Cortex of kidney (tissue), 1 donor: ENCODE results near the gene CASP6.
"Not testable (repeated sequence)": the region's sequence is repeated elsewhere in the genome, so short reads cannot be mapped to it uniquely, and the experiment has no call there.

Experiments used
- DNase-seq: peaks from one replicate; lab custom pipeline; 2025; lab: John Stamatoyannopoulos, UW

CASP6 gene

GRCh38 chr4:109719604-109720003 lies 16.4 kb upstream of the CASP6 start:
- DNase-seq, result no peak

GRCh38 chr4:109718759-109719158 lies 15.5 kb upstream of the CASP6 start:
- no peak for DNase-seq

GRCh38 chr4:109713500-109713899 lies 10.3 kb upstream of the CASP6 start:
- no peak for DNase-seq

- no peak for DNase-seq
Measured at GRCh38 chr4:109708990-109709389, 5.7 kb upstream of the CASP6 start.

- no peak for DNase-seq
Measured at GRCh38 chr4:109708435-109708834, 5.2 kb upstream of the CASP6 start.

DNA sequence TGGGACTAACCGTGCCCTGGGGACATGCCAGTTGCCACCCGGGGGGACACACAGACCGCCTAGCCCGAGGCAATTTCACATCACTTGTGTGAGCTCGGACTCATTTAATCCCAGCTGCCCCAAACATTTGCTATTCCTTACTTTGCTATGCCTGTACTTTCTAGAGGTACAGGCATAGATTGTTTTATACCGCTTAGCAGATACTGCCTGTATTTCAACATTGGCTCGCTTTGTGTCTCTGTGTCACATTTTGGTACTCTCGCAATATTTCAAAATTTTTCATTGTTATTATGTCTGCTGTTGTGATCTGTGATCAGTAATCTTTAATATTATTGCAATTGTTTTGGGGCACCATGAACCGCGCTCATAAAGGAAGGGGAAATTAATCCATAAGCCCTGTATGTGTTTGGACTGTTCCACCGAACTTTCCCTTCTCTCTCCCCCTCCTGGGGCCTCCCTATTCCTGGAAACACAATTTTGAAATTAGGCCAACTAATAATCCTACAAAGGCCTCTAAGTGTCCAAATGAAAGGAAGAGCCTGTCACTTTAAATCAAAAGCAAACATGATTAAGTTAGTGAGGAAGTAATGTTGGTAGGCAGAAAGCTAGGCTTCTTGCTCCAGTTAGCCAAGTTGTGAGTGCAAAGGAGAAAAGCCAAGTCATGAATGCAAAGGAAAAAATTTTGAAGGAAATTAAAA lies 568 bp upstream of the CASP6 start:
- no peak for DNase-seq

GRCh38 chr4:109701566-109702410 lies 1.5 kb downstream of the CASP6 start:
- DNase-seq, result no peak

DNA sequence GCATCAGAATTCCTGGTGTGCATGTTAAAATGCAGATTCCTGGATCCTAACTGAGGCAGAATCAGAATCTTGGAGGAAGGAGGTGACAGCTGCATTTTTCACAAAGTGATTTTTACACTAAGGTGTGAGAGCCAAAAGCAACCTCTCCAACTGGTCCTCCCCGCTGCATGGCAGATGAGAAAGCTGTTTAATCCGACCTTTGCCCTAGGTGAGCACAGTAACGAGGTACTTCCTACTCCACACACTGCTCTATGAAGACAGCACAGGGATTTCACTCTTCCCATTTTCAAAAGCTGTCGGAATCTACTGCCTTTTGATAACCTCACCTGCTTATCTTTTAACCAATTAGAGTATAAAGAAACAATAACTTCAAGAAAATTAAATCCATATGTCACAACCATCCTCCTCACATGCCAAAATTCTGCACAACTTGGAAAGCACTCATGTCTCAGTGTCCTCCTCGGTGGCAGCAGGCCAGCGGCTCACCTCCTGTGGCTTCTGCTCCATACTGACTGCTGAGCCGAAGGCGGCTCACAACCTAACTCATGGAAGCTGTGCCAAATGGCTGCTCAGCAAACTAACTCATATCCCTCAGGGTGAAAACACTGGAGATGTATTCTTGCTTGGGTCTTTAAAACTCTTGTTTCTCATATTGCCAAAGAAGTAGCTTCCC lies 3.6 kb downstream of the CASP6 start:
- no peak for DNase-seq

DNA sequence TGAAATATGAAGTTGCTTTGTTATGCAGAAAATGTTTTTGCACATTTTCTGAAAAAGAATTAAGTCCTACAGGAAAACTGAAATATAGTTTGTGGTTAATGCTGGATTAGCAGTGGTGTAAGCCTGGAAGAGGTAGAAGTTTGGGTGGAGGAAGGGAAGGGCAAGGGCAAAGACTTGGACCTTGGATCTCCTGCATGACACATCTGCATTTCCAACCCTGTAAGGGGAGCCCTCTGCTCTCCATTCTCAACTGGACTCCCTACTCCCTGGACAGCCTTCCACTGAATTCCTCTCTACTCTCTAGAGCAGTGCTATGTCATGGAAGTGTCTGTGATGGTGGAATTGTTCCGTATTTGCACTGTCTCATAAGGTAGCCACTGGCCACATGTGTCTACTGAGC lies 4.6 kb downstream of the CASP6 start:
- DNase-seq, result no peak

- no peak for DNase-seq
Measured at GRCh38 chr4:109691411-109691920, 11.8 kb downstream of the CASP6 start.

DNA sequence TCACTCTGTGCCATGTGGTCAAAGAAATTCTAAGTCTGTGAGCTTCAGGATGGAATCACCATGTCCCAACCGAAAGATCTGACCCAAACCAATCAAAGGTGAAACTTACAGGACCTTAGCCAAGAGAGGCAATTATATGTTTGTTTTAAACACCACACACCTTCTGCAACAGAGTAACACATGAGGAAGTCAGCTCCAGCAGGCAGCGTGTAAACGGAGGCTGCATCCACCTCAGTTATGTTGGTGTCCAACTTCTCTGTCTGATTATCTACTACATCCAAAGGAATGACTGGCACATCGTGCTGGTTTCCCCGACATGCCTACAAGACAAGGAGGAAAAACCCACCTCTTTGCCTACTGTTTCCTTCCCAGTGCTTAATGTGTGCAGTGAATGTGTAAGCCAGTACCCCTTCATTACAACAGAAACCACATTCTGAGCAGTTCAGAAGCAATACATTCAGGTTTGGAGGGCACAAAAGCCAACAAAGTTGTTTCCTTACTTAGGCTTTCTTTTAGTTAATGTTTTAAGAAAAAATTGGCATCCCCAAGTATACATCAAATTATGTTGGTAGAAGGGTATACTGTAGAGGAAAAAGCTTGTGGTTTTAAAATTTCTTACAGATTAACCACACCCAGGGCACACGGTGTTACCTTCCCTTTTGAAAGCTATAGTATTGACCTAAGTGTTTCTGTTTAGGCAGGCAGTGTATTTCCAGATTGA lies 12.4 kb downstream of the CASP6 start:
- DNase-seq, result no peak

DNA sequence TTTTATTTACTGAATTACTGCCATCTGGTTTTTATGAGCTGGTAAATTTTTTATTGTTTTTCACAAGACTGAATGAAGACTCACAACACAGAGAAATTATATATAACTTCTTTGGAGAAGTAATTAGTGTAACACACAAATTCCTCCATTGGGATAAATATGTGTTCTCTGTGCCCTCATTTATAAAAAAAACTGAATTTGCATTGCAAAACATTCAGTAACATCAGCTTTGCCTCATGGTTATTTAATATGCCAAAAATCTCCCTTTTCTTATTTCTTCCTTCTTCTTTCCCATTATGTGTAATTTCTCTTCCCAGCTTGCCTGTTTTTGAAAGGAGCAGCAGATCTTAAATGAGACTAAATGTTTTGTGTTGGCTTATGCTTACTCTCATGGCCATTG lies 18.5 kb downstream of the CASP6 start:
- no peak for DNase-seq

DNA sequence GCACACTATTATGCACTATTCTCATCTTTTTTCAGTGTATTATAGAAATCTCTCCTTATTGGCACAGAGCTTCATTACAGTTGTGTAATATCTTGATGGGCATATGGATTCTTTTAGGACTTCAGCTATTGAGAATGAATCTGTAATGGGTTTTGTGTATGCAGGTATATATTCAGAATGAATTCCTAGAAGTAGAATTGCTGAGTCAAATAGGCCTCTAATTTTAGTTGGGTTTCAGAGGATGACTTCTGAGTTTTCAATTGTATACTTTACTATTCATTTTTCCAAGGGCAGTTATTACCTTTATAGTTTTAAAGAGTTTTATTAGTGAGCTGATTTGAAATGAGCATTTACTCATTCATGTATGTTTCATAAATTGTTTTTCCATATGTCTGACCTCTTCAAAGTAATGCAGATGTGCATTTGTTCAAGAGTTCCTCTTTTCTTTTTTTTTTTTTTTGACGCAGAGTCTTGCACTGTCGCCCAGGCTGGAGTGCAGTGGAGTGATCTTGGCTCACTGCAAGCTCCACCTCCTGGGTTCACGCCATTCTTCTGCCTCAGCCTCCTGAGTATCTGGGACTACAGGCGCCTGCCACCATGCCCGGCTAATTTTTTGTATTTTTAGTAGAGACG lies 19.5 kb downstream of the CASP6 start:
- no peak for DNase-seq

GRCh38 chr4:109682875-109683274 lies 20.4 kb downstream of the CASP6 start:
- no peak for DNase-seq

- DNase-seq, result not testable (repeated sequence)
Measured at GRCh38 chr4:109678925-109679324, 24.3 kb downstream of the CASP6 start.

DNA sequence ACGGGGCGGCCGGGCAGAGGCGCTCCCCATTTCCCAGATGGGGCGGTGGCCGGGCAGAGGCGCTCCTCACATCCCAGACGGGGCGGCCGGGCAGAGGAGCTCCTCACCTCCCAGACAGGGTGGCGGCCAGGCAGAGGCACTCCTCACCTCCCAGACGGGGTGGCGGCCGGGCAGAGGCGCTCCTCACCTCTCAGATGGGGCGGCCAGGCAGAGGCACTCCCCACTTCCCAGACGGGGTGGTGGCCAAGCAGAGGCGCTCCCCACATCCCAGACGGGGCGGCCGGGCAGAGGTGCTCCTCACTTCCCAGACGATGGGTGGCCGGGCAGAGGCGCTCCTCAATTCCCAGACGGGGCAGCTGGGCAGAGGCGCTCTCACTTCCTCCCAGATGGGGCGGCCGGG lies 24.8 kb downstream of the CASP6 start:
- DNase-seq, result not testable (repeated sequence)

DNA sequence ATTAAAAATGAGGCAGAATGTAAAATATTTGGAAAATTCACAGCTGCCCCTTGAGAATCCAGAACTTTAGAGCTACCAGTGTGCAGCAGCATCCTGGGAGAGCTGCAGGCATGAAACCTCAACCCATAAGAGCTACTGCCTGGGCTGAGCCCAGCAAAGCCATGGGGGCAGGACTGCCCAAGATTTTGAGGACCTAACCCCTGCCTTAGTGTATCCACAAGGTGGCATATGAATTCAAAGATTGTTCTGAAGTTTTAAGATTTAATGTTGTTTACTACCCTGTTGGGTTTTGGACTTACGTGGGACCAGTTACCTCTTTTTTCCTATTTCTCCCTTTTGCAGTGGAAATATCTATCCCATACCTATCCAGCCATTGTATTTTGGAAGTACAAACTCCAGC lies 26.4 kb downstream of the CASP6 start:
- DNase-seq, result no peak

DNA sequence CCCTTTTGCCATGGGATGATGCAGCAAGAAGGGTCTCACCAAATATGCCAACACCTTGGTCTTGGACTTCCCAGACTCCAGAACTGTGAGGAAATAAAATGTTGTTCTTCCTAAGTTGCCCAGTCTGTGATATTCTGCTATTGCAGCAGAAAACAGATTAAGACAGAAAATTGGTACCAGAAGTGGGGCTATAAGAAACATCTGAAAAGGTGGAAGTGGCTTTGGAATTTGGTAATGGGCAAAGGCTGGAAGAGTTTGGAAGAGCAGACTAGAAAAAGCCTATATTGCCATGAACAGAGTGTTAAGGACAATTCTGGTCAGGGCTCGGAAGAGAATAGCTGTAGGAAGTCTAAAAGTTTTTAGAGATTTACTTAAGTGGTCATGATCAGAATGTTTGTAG lies 27.4 kb downstream of the CASP6 start:
- DNase-seq, result no peak

- DNase-seq, result no peak
Measured at GRCh38 chr4:109675181-109675580, 28.1 kb downstream of the CASP6 start.

- no peak for DNase-seq
Measured at GRCh38 chr4:109673303-109673702, 29.9 kb downstream of the CASP6 start.

DNA sequence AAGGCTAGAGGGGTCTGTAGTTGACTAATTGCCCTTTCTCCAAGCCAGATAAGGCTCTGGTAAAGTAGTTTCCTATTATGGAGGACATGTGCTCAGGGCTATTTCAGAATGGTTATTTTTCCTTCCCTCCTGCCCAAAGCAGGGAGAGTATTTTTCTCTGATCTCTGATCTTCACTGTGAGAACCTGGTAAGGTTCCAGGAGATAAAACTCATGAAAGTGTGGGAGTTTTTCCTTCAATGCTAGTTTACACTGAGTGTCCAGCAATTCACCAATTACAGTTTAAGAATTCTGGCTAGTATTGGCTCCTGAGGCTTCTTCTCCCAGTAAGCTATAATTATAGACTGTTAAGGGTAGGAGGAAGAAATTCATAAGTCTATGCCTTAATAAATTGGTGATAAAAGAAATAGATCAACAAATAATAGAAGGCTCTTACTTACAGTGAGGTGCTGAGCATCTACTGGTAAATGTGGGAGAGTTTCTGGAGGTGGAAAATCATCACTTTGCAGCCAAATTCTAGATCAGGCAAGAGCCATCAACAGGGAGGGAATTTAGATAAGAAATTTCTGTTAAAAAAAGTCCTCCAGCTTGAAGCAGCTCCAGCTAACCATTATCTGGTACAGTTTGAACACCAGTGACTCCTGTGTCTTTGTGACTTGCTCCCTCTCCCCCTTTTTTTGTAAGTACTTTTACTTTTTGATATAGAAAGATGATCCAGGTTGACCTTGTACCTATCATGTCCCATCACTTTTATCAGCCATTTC lies 30.9 kb downstream of the CASP6 start:
- DNase-seq, result no peak
